ENCODE results near the gene ROCK2.

The ROCK2 gene

DNA sequence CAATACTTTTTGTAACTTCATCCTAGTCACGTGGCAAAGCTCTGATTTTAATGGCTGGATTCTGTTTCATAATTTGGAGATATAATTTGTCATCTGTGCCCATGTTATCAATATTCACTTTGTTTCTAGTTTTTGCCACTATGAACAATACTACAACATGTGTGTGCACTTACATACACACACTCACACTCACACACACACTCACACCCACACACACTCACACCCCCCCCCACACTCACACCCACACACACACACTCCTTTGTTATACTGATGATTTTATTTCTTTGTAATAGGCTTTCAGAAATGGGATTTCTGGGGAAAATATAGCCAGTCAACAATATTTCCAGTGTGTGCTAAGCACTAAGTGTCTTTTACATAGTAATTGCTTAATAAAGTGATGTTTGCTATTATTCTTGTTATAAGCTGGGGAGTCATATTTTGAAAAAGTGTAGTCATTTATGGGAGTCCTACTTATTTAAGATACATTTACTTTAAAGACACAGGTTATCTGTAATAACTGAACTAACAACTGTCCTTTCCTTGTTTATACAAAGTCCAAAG is 22.8 kb upstream of the ROCK2 start:
- DNase-seq (ENCODE audit: low read depth in 2 of 2): no peak

DNA sequence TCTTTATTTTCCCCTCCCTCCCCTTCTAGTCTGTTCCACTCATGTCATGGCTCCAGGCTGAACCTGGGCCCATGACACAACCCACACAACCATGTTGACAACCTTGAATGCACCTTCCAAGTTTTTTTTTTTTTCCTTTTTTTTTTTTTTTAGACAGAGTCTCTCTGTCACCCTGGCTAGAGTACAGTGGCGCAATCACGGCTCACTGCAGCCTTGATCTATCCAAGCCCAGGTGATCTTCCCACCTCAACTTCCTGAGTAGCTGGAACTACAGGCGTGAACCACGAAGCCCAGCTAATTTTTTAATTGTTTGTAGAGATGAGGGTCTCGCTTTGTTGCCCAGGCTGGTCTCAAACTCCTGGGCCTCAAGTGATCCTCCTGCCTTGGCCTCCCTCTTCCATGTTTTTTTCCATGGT is 21.9 kb upstream of the ROCK2 start:
- no peak for DNase-seq (ENCODE audit: low read depth in 2 of 2)

DNA sequence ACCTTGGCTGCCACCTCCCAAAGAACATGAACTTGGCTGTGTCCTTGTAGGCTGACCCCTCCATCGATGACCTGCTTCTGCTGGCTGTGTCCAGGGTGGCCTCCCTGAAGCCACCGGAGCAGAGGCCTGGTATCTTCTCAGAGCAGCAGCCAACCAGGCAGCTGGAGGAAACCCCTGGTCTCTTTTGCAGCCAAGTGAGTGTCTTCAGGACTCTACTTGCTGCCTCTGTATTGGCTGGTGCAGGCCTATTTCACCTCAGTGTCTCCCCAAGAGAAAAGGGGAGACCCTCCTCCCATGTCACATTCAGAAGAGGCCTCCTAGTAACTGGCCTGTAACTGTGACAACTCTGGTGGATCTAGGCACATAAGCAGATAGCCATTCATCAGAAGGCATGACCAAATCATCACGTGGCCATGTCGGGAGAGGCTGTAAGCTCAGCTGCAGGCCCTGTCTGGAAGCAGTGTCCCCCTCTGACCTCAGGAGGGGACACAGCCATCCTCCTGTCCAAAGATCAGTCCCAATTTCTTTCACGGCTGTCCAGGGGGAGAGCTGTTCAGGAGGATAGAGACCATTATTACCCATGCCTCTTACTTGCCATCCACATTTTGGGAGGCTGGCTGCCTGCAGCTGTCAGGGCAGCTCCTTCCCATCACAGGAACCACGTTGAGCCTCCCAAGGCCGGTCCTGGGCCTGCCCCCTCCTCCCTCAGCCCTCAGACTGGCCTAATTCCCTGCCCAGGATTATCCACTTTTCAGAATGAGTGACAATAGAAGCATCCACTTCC is 20.9 kb upstream of the ROCK2 start:
- DNase-seq (ENCODE audit: low read depth in 2 of 2): no peak

- no peak for DNase-seq (ENCODE audit: low read depth in 2 of 2)
Observed at GRCh38 chr2:11364565-11364887, 20.1 kb upstream of the ROCK2 start.

- DNase-seq (ENCODE audit: low read depth in 2 of 2): no peak
Observed at GRCh38 chr2:11363868-11364564, 19.6 kb upstream of the ROCK2 start.

- DNase-seq (ENCODE audit: low read depth in 2 of 2): no peak
Observed at GRCh38 chr2:11359865-11360264, 15.4 kb upstream of the ROCK2 start.

GRCh38 chr2:11357428-11357972 is 13.1 kb upstream of the ROCK2 start:
- DNase-seq (ENCODE audit: low read depth in 2 of 2): no peak

DNA sequence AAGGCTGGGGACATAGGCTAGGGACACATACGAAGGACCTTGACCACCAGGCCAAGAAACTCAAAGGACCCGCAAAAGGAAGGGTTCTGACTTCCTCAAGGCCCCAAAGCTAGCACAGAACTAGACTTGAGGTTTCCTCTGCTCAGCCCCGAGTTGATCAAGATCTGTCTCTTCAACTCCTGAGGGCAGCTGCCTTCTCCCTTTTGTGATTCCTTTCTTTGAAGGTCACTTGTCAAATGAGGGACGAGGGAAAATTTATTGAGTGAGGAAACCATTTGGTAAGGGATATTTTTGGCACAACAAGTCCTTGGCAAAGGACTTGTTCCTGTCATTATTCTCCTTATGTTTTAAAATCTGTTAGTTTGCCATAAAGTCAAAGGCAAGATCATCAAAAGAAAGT is 12.3 kb upstream of the ROCK2 start:
- DNase-seq (ENCODE audit: low read depth in 2 of 2): no peak

- DNase-seq (ENCODE audit: low read depth in 2 of 2): no peak
Observed at GRCh38 chr2:11355194-11356053, 11.0 kb upstream of the ROCK2 start.

DNA sequence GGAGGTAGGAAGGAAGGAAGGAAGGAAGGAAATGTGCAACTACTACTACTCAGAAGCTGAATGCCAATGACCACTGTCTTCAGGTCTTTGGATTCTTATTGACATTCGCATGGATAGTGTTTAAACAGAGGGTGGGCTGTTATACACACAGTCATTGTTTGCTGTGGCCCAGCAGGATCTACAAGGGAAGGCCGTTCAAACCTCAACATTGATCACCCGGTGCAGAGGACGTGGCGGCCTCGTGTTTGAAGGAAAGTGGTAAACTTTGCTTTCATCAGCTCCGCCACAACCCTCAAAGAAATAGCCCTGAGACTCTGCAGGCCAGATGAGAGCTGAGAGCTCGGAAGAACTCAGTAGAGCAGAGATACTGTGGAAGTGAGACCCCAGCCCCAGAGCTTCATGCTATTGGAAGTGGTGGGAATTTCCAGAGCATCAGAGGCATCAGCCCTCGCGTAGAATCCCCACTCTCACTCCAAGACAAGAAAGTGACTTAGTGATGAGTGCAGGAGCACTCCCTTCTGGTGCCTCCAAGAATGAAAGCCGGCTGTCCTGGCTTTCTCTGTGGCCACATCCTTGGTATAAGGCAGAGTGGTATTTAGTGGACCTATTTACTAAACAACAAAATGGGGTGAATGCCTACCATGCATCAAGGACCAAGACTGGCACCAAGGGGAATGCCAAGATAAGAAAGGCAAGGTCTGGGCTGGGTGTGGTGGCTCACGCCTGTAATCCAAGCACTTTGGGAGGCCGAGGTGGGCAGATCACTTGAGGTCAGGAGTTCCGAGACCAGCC is 10.1 kb upstream of the ROCK2 start:
- no peak for DNase-seq (ENCODE audit: low read depth in 2 of 2)

- DNase-seq (ENCODE audit: low read depth in 2 of 2): no peak
Observed at GRCh38 chr2:11352781-11353537, 8.5 kb upstream of the ROCK2 start.

DNA sequence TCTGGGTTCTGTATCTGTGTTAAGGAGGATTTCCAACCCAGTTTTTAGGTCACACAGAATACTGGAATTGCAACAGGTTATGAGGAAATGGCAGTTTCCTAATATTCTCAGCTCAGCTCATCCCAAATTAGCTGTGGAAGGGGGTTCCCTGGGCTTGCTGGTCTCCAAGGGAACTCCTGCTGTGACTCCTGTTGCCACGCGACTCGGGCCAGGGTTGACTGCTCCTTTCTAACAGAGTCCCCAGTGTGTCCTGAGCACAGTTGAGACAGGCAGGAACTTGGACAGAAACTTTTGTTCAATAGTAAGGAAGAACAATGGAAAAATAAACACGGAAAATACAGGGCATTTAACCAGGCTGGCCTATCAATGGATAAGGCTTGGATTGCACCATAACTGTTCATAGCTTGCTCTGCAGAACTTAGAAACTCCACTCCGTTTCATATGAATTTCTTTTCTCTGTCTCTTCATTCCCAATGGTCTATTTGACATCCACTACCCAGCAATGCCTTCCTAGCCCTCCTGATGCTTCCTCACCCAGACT is 3.8 kb upstream of the ROCK2 start:
- DNase-seq (ENCODE audit: low read depth in 2 of 2): no peak

DNA sequence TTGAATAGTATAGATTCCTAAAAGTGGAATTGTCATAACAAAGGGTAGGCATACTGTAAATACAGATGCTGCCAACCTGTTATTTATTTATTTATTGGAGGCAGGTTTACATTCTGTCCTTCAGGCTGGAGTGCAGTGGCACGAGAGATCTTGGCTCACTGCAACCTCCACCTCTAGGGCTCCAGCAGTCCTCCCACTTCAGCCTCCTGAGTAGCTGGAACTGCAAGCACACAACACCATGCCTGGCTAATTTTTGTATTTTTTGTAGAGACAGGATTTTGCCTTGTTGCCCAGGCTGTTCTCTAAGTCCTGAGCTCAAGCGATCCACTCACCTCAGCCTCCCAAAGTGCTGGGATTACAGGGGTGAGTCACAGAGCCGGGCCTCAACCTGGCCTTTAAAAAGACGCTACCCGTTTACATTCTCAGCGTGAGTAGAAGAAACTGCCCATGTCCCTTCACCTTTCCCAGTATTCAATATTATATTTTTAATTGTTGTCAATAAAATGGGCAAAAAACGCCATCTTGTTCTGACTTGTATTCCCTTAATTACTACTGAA is 3.0 kb upstream of the ROCK2 start:
- no peak for DNase-seq (ENCODE audit: low read depth in 2 of 2)

DNA sequence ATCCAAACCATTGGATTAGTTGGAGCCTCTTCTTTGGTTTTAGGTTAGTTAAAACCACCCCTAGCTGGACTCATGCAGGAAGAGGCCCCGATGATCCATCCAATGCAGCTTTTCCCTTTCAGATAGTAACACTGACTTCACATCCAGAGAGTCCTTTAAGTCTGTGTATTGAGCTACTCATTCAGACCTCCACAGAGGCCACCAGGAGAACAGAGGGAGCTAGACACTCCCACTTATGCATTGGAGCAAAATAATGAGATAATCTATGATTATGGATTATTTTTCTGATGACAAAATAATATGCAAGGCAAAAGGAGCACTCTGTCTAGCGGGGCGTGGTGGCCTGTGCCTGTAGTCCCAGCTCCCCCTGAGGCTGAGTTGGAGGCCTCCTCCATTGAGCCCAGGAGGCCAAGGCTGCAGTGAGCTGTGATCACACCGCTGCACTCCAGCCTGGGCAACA is 1.6 kb upstream of the ROCK2 start:
- no peak for DNase-seq (ENCODE audit: low read depth in 2 of 2)

GRCh38 chr2:11344956-11345677 is 681 bp upstream of the ROCK2 start:
- DNase-seq (ENCODE audit: low read depth in 2 of 2): peak in 1 of 2 experiments; percentile 7

- DNase-seq (ENCODE audit: low read depth in 2 of 2): peak in 1 of 2 experiments; percentile 24
Observed at GRCh38 chr2:11343650-11344341, 640 bp downstream of the ROCK2 start.

GRCh38 chr2:11343368-11343649 is 1.1 kb downstream of the ROCK2 start:
- DNase-seq (ENCODE audit: low read depth in 2 of 2): no peak

DNA sequence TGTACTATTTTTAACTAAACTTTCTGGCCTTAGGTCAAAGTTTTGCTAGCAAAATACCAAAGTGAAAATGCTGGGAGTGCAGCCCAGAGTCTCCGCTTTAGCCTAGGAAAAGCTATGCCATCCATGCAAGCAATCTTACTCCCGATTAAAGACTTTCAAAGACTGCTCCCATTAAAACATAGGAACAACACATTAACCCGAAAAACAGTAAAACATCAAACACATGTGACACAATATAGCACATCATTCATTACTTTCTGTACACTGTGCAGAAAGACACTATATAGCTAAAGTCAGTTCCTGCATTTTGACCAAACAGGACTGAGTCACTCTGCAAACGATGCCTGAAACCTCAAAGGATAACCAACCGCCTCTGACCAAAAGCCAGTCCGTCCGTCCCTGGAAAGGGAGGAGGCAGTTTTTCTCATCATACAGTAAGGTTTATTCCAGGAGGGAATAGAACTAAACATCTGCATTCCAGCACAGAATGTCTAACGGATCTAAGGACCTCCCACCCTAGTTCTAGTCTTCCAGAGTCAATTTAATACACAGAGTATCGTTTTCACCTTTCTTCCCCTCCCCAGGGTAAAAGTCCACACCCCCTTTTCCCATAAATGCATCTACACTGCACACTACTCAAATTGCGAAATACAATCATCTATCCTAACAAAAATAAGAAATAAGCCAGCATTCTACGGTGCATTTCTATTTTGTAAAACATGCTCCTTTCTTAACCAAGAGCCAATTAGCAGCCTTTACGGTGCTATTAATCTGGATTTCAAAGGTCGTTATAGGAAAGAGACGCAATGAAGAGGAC is 1.7 kb downstream of the ROCK2 start:
- no peak for DNase-seq (ENCODE audit: low read depth in 2 of 2)

Data from stimulated activated CD4-positive, alpha-beta T cell treated with anti-CD3 and anti-CD28 coated beads, Interleukin-12 subunit alpha, Interleukin-12 subunit beta, amount 100 ng/mL, for 24 hours (primary cell).